Suprapubic skin (tissue), 4 donors: ENCODE results near the gene STX2. TPM values are rescaled to one million over a fixed set of nuclear protein-coding genes. Genes with fewer than 3 reads are reported as not detected.
A peak's percentile ranks its signal among the peaks of the same experiment; 100 is the strongest.
"Not testable (repeated sequence)": the region's sequence is repeated elsewhere in the genome, so short reads cannot be mapped to it uniquely, and the experiment has no call there.

Experiments
- DNase-seq, 2 donors: peaks; one replicate each; pipeline ENCODE4 v3.0.0-alpha.2; 2019; ENCODE audit warnings: low spot score in 2 of 2
- H3K27ac ChIP-seq: fragments of 200-600 bp; sonication (generic); one replicate; pipeline ENCODE4 v1.5.1; 2019
- H3K27me3 ChIP-seq: fragments of 200-600 bp; sonication (generic); one replicate; pipeline ENCODE4 v1.5.1; 2019
- H3K36me3 ChIP-seq: fragments of 200-600 bp; sonication (generic); one replicate; pipeline ENCODE4 v1.5.1; 2019
- H3K4me1 ChIP-seq: fragments of 200-600 bp; sonication (generic); one replicate; pipeline ENCODE4 v1.5.1; 2019
- H3K4me3 ChIP-seq: fragments of 200-600 bp; sonication (generic); one replicate; pipeline ENCODE4 v1.5.1; 2019; ENCODE audit warnings: mild to moderate bottlenecking
- H3K9me3 ChIP-seq: fragments of 200-600 bp; sonication (generic); one replicate; pipeline ENCODE4 v1.5.1; 2019
- EP300 ChIP-seq: sonication (generic); formaldehyde crosslinking; IDR thresholded peaks from one replicate; pipeline ENCODE4 v1.6.1; 2017; ENCODE audit warnings: antibody characterized with exemption
- POLR2A ChIP-seq, 2 donors: fragments of 450-650 bp; IDR thresholded peaks; one replicate each; pipeline ENCODE4 v1.6.1; 2017; ENCODE audit warnings: antibody characterized with exemption in 2 of 2, mild to moderate bottlenecking in 2 of 2, moderate library complexity in 2 of 2
- POLR2AphosphoS5 ChIP-seq, 3 donors: sonication (generic); formaldehyde crosslinking; IDR thresholded peaks; one replicate each; pipeline ENCODE4 v1.6.1; 2017; ENCODE audit warnings: antibody characterized with exemption in 3 of 3
- WGBS: methylation state at CpG from one replicate; pipeline ENCODE4 v1.1.5; 2018; 5-methylcytosine and 5-hydroxymethylcytosine counted together
- total RNA-seq, 4 donors: library from RNA; depleted of rRNA; stranded (reverse); fragments of >200 nt; gene quantifications; one replicate each; pipeline ENCODE4 v1.1.0, GENCODE V29; 2016
- TF ChIP-seq, protein P1 (sequence below), 2 donors: fragments of 200-600 bp in 1 of 2; fragments of 450-650 bp in 1 of 2; sonication (generic) in 1 of 2; IDR thresholded peaks; one replicate each; pipeline ENCODE4 v1.5.1; 2016 to 2019; ENCODE audit warnings: antibody characterized with exemption in 2 of 2, mild to moderate bottlenecking in 1 of 2, moderate library complexity in 1 of 2

Gene STX2
- total RNA-seq, 4 donors from 2014 or later, result 2.9 to 7.2 (median 4.4) TPM

DNA sequence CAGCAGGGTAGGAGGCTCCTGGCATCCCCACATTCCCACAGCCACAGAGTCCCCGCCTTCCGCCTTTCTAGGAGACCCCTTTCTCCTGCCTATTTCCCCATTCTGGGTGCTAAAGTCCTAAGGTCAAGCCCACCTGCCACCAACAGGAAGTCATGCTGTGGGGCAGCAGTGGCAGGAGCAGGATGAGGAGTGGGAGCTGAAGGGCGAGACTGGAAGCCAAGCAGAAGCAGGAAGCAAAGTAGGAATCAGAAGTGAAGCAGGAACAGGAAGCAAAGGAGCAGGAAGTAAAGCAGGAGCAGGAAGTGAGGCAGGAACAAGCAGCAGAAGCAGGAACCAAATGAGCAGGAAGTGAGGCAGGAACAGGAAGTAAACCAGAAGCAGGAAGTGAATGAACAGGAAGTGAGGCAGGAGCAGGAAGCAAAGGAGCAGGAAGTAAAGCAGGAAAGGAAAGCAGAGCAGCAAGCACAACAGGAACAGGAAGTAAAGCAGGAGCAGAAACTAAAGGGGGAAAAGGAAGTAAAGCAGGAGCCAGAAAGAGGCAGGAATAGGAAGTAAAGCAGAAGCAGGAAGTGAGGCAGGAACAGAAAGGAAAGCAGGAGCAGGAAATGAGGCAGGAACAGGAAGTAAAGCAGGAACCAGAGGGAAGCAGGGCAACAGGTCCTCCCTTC, 84.7 kb downstream of the STX2 start:
- no peaks in the 10 kb centered on the region for H3K4me1 ChIP-seq
- H3K27ac ChIP-seq, result no peak overlapping the region
- H3K4me3 ChIP-seq, result no peak overlapping the region
- H3K27me3 ChIP-seq, result peaks cover 9% of the 10 kb centered on the region
- no peaks in the 10 kb centered on the region for H3K36me3 ChIP-seq
- WGBS, result 92% methylated on average over 3 of the region's 3 CpGs
- TF ChIP-seq POLR2AphosphoS5 (IDR thresholded peaks at IDR 0.05), result no peak
- no peak for TF ChIP-seq POLR2A (IDR thresholded peaks at IDR 0.05)
- TF ChIP-seq EP300, result no peak
- TF ChIP-seq, protein P1, sequence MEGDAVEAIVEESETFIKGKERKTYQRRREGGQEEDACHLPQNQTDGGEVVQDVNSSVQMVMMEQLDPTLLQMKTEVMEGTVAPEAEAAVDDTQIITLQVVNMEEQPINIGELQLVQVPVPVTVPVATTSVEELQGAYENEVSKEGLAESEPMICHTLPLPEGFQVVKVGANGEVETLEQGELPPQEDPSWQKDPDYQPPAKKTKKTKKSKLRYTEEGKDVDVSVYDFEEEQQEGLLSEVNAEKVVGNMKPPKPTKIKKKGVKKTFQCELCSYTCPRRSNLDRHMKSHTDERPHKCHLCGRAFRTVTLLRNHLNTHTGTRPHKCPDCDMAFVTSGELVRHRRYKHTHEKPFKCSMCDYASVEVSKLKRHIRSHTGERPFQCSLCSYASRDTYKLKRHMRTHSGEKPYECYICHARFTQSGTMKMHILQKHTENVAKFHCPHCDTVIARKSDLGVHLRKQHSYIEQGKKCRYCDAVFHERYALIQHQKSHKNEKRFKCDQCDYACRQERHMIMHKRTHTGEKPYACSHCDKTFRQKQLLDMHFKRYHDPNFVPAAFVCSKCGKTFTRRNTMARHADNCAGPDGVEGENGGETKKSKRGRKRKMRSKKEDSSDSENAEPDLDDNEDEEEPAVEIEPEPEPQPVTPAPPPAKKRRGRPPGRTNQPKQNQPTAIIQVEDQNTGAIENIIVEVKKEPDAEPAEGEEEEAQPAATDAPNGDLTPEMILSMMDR (IDR thresholded peaks at IDR 0.05), result no peak
- no peak for DNase-seq
- H3K9me3 ChIP-seq, result no peaks in the 10 kb centered on the region

DNA sequence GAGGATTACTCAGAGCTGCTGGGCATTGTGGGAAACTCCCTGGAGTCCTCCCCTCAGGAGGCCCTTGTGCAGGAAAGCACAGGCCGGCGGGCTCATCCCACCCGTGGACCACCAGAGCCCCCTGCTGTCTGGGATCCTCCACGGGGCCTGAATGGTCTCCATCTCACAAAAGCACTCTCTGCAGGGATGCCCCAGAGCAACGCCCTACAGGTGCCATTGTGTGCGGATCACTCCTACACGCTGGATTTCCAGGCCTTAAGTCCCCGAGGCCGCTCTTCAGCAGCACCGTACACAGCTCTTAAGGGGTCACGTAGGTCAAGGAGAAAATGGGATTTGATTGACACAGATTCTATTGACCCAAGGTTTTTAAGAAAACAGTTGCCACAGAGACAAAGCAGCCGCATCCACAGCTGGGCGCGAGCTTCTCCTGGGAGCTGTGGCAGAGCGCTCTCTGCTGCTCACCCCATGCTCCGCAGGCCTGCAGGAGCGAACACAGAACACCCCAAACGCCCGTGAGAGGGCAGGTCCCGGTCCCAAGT, 86.3 kb downstream of the STX2 start:
- no peaks in the 10 kb centered on the region for H3K9me3 ChIP-seq
- H3K27ac ChIP-seq, result no peak overlapping the region
- peaks cover 3% of the 10 kb centered on the region for H3K4me1 ChIP-seq
- peaks cover 9% of the 10 kb centered on the region for H3K27me3 ChIP-seq
- no peak overlapping the region for H3K4me3 ChIP-seq
- no peaks in the 10 kb centered on the region for H3K36me3 ChIP-seq
- no peak for DNase-seq
- TF ChIP-seq POLR2AphosphoS5 (IDR thresholded peaks at IDR 0.05), result no peak
- TF ChIP-seq, protein P1 (IDR thresholded peaks at IDR 0.05), result no peak
- TF ChIP-seq EP300, result no peak
- TF ChIP-seq POLR2A (IDR thresholded peaks at IDR 0.05), result no peak
- 82% methylated on average over 9 of the region's 20 CpGs for WGBS

DNA sequence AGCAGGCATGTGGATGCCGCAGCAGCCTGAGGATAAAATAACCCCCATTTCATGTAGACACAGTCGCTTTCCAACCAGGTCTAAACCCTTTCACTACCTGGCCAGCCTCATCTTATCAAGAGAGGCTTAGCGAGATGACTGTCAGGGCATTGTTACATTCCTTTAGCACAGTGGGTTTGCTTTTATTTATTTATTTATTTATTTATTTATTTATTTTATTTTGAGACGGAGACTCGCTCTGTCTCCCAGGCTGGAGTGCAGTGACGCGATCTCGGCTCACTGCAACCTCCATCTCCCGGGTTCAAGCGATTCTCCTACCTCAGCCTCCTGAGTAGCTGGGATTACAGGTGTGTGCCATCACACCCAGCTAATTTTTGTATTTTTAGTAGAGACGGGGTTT, 87.0 kb downstream of the STX2 start:
- not testable (repeated sequence) for H3K4me3 ChIP-seq, H3K27me3 ChIP-seq, DNase-seq, H3K36me3 ChIP-seq, H3K4me1 ChIP-seq, H3K9me3 ChIP-seq, H3K27ac ChIP-seq
- WGBS, result 93% methylated on average over 11 of the region's 11 CpGs

DNA sequence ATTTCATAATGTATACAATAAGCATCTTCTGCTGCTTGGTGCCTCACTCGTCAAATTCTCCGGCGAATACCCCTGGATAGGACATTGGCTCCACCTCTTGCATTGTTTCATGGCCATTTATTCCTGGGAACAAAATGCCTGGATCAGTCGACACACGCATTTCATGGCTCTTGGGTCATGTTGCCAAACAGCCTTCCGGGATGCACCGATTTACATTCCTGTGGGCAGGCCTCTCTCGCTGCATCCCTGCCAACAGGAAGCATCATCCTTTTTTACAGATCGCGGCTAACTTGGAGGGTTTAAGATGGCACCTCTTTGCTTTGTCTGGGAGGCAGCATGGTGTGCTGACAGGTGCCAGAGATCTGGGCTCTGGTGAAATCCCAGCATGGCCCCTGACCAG, 90.3 kb downstream of the STX2 start:
- DNase-seq, result no peak
- H3K36me3 ChIP-seq, result no peaks in the 10 kb centered on the region
- TF ChIP-seq POLR2A (IDR thresholded peaks at IDR 0.05) (no peak), EP300 (no peak), POLR2AphosphoS5 (IDR thresholded peaks at IDR 0.05) (no peak)
- TF ChIP-seq, protein P1 (IDR thresholded peaks at IDR 0.05), result no peak
- peaks cover 9% of the 10 kb centered on the region for H3K27me3 ChIP-seq
- H3K27ac ChIP-seq, result no peak overlapping the region
- H3K4me3 ChIP-seq, result no peak overlapping the region
- H3K4me1 ChIP-seq, result peaks cover 4% of the 10 kb centered on the region
- no peaks in the 10 kb centered on the region for H3K9me3 ChIP-seq
- WGBS, result 52% methylated on average over 10 of the region's 10 CpGs

DNA sequence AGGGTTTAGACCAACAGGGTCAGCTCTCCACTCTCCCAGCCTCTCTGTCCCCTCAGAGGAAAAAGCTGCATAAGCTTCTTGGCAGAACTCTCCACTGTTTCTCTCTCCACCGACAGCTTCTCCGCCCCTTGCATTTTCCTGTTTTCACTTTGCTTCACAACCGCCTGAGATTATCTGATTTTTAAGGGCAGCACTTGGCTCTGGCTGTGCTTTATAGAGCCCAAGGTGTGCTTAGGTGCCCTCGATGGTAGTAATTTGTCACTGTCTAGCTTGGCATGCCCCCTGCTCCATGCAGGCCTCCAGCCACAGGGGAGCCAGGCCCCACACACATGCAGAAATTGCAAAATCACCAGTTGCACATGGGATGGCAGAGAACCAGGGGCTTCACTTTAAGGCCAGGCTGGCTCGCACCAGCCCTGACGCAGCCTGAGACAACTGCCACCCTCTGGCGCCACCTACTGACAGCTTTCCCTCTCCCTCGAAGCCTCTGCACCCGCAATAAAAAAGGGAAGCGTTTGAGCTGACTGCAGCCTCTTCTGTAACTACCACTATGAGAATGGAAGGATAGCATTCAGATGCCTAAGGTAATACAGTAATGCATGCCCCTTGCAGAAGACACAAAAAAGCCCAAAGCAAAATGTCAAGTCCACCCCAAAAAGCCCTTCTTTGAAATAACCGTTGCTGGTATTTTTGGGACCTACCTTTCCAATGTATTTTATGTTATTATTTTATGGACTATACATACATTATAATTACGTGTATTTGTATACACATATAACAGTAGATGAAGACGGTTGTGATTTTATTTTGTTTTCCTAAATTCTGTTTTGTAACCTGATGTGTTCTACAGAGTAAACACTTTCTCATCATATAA, 90.9 kb downstream of the STX2 start:
- DNase-seq, result peak; percentile 85 to 87
- Histone ChIP-seq H3K4me1 (peaks cover 4% of the 10 kb centered on the region), H3K36me3 (no peaks in the 10 kb centered on the region), H3K27me3 (peaks cover 8% of the 10 kb centered on the region), H3K4me3 (no peak overlapping the region), H3K27ac (no peak overlapping the region), H3K9me3 (no peaks in the 10 kb centered on the region)
- TF ChIP-seq, protein P1 (IDR thresholded peaks at IDR 0.05), result peak; percentile 23 to 84
- TF ChIP-seq POLR2AphosphoS5 (IDR thresholded peaks at IDR 0.05), result no peak
- 10% methylated on average over 13 of the region's 13 CpGs for WGBS
